Type B pancreatic cell (in vitro differentiated cells): ENCODE data around the gene ATP5F1C. TPM values are rescaled to one million over a fixed set of nuclear protein-coding genes. Genes with fewer than 3 reads are reported as not detected.

Experiments used
- DNase-seq: peaks from one replicate; pipeline ENCODE4 v3.0.0; 2021; ENCODE audit warnings: mixed read lengths; ENCODE audit not compliant: unreplicated experiment; ENCODE audit errors: extremely low spot score
- H3K27ac Mint-ChIP-seq: 2 replicates; pipeline ENCODE4 v1.8.0; 2021; ENCODE audit warnings: mild to moderate bottlenecking, mixed read lengths
- H3K27me3 Mint-ChIP-seq: 2 replicates; pipeline ENCODE4 v1.8.0; 2021; ENCODE audit warnings: mixed read lengths
- H3K36me3 Mint-ChIP-seq: 2 replicates; pipeline ENCODE4 v1.8.0; 2021; ENCODE audit warnings: mixed read lengths
- H3K4me1 Mint-ChIP-seq: one replicate; pipeline ENCODE4 v1.8.0; 2021; ENCODE audit warnings: mixed read lengths; ENCODE audit not compliant: unreplicated experiment
- H3K4me3 Mint-ChIP-seq: 2 replicates; pipeline ENCODE4 v1.8.0; 2021; ENCODE audit warnings: mild to moderate bottlenecking, mixed read lengths
- H3K9me3 Mint-ChIP-seq: 2 replicates; pipeline ENCODE4 v1.8.0; 2021; ENCODE audit warnings: mixed read lengths
- CTCF ChIP-seq: fragments of 200-600 bp; sonication (generic); conservative IDR thresholded peaks from 2 replicates; pipeline ENCODE4 v1.5.0; 2021; ENCODE audit warnings: antibody characterized with exemption, mild to moderate bottlenecking
- total RNA-seq: library from RNA; stranded (reverse); gene quantifications from 2 replicates; pipeline ENCODE4 v1.2.1, GENCODE V29; 2021; ENCODE audit warnings: low replicate concordance

The ATP5F1C gene
- total RNA-seq, 1 donor from 2014 or later = 244 TPM

GRCh38 chr10:7795605-7796004 lies 7.6 kb downstream of the ATP5F1C start:
- Mint-ChIP-seq H3K27me3 (no peaks in the 10 kb centered on the region), H3K4me3 (no peak overlapping the region), H3K36me3 (peaks cover 46% of the 10 kb centered on the region), H3K27ac (peak overlapping the region; percentile 4), H3K9me3 (no peaks in the 10 kb centered on the region), H3K4me1 (peaks cover 26% of the 10 kb centered on the region)
- TF ChIP-seq CTCF = no peak
- DNase-seq = no peak

GRCh38 chr10:7797582-7797981 lies 9.6 kb downstream of the ATP5F1C start:
- no peak for DNase-seq
- Mint-ChIP-seq H3K27ac (no peak overlapping the region), H3K27me3 (no peaks in the 10 kb centered on the region), H3K9me3 (no peaks in the 10 kb centered on the region), H3K36me3 (peaks cover 36% of the 10 kb centered on the region), H3K4me3 (no peak overlapping the region), H3K4me1 (peaks cover 19% of the 10 kb centered on the region)
- TF ChIP-seq CTCF = no peak

GRCh38 chr10:7802606-7803005 lies 14.6 kb downstream of the ATP5F1C start:
- Mint-ChIP-seq H3K4me1 (no peaks in the 10 kb centered on the region), H3K4me3 (no peak overlapping the region), H3K9me3 (no peaks in the 10 kb centered on the region), H3K36me3 (peaks cover 37% of the 10 kb centered on the region), H3K27me3 (no peaks in the 10 kb centered on the region), H3K27ac (no peak overlapping the region)
- no peak for TF ChIP-seq CTCF
- DNase-seq = no peak

GRCh38 chr10:7804216-7804615 lies 16.2 kb downstream of the ATP5F1C start:
- DNase-seq = no peak
- Mint-ChIP-seq H3K27ac (no peak overlapping the region), H3K9me3 (no peaks in the 10 kb centered on the region), H3K4me3 (no peak overlapping the region), H3K27me3 (no peaks in the 10 kb centered on the region), H3K36me3 (peaks cover 36% of the 10 kb centered on the region), H3K4me1 (no peaks in the 10 kb centered on the region)
- TF ChIP-seq CTCF = no peak

- no peaks in the 10 kb centered on the region for H3K9me3 Mint-ChIP-seq
- TF ChIP-seq CTCF = no peak
- DNase-seq = no peak
- H3K27ac Mint-ChIP-seq = no peak overlapping the region
- H3K4me1 Mint-ChIP-seq = no peaks in the 10 kb centered on the region
- H3K36me3 Mint-ChIP-seq = peaks cover 31% of the 10 kb centered on the region
- no peak overlapping the region for H3K4me3 Mint-ChIP-seq
- no peaks in the 10 kb centered on the region for H3K27me3 Mint-ChIP-seq
These were observed 16.8 kb downstream of the ATP5F1C start for GRCh38 chr10:7804741-7805140.

GRCh38 chr10:7808686-7809267 lies 20.8 kb downstream of the ATP5F1C start:
- no peak for TF ChIP-seq CTCF
- no peaks in the 10 kb centered on the region for H3K4me1 Mint-ChIP-seq
- no peak for DNase-seq
- H3K4me3 Mint-ChIP-seq = no peak overlapping the region
- H3K27me3 Mint-ChIP-seq = peaks cover 3% of the 10 kb centered on the region
- no peaks in the 10 kb centered on the region for H3K9me3 Mint-ChIP-seq
- peaks cover 15% of the 10 kb centered on the region for H3K36me3 Mint-ChIP-seq
- H3K27ac Mint-ChIP-seq = no peak overlapping the region
